Measurements from ENCODE around the gene SAE1. TPM values are rescaled to one million over a fixed set of nuclear protein-coding genes. Genes with fewer than 3 reads are reported as not detected.

Gene SAE1
- total and polyA plus RNA-seq, 8 donors, result 16.2 to 373 (median 43.5) TPM

GRCh38 chr19:47093841-47094240 lies 36.8 kb upstream of the SAE1 start:
- TF ChIP-seq POLR2AphosphoS5 (IDR thresholded peaks at IDR 0.05), result no peak
- TF ChIP-seq EP300 (IDR thresholded peaks at IDR 0.05), result no peak
- TF ChIP-seq, protein P1, sequence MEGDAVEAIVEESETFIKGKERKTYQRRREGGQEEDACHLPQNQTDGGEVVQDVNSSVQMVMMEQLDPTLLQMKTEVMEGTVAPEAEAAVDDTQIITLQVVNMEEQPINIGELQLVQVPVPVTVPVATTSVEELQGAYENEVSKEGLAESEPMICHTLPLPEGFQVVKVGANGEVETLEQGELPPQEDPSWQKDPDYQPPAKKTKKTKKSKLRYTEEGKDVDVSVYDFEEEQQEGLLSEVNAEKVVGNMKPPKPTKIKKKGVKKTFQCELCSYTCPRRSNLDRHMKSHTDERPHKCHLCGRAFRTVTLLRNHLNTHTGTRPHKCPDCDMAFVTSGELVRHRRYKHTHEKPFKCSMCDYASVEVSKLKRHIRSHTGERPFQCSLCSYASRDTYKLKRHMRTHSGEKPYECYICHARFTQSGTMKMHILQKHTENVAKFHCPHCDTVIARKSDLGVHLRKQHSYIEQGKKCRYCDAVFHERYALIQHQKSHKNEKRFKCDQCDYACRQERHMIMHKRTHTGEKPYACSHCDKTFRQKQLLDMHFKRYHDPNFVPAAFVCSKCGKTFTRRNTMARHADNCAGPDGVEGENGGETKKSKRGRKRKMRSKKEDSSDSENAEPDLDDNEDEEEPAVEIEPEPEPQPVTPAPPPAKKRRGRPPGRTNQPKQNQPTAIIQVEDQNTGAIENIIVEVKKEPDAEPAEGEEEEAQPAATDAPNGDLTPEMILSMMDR (IDR thresholded peaks at IDR 0.05), result no peak
- TF ChIP-seq POLR2A (IDR thresholded peaks at IDR 0.05), result no peak
- H3K27ac ChIP-seq, result peak overlapping the region; percentile 82 to 87 (median 85)
- no peaks in the 10 kb centered on the region for H3K27me3 ChIP-seq
- H3K9me3 ChIP-seq, result no peaks in the 10 kb centered on the region
- 68 to 79% (median 73%) methylated on average over 10 of the region's 10 CpGs for WGBS, 5 donors
- H3K4me1 ChIP-seq, result peaks cover 51 to 58% (median 54%) of the 10 kb centered on the region in 4 donors
- intact Hi-C loops (cut with DNase I; ENCODE audit: low total_unique reads), result no loop called here
- H3K4me3 ChIP-seq, result no peak overlapping the region
- peaks cover 40 to 60% (median 54%) of the 10 kb centered on the region in 4 donors for H3K36me3 ChIP-seq
- DNase-seq, result no peak

DNA sequence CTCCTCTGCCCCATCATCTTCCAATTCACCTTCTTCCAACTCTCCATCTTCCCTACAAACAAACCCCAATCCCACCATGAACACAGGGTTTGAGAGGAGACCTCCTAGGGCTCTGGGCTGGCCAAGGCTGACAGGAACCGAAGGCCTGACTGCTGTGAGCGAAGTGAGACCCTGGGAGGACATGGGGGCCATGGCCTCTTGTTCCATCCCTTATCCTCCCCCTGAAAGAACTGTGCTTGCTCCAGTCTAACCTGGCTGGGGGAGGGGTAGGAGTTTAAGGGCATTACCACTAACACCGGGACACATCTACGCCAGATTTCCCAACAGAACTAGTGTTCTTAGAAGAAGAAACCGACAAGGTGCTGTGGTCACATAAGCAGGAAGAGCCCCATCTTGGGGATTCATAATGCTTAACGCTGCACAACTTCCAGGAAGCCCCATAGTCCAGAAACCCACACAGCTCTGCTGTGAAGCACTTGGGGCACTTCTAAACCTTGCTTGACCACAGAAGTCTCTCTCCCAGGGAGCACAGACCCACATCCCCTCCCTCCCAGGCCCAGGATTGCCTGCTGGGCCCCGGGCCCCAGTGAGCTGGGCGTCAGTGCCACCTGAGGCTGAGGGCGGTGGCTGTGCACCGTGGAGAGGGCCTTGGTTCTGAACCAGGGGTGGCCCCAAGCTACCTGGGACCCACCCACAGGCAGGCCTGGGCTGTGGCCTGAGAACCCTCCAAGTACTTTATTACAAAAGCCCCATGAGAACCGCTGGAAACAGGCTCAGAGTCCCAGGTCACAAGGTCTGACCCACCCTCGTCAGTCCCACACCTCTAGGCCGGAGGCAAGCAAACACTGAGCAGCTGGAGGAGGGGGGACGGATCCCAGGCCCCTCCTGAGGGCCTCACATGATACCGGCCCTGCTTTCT lies 35.8 kb upstream of the SAE1 start:
- peaks cover 32 to 50% (median 45%) of the 10 kb centered on the region in 4 donors for H3K36me3 ChIP-seq
- DNase-seq, result peak; percentile 48 to 84
- WGBS, 5 donors, result 45 to 65% (median 46%) methylated on average over 11 to 15 of the region's 15 CpGs
- peak overlapping the region; percentile 82 to 87 (median 85) for H3K27ac ChIP-seq
- TF ChIP-seq POLR2A (IDR thresholded peaks at IDR 0.05) (no peak), POLR2AphosphoS5 (IDR thresholded peaks at IDR 0.05) (no peak), EP300 (IDR thresholded peaks at IDR 0.05) (no peak)
- TF ChIP-seq, protein P1 (IDR thresholded peaks at IDR 0.05), result no peak
- H3K4me1 ChIP-seq, result peaks cover 53 to 67% (median 63%) of the 10 kb centered on the region in 4 donors
- H3K4me3 ChIP-seq, result no peak overlapping the region
- intact Hi-C loops (cut with DNase I; ENCODE audit: low total_unique reads), result no loop called here
- H3K9me3 ChIP-seq, result no peaks in the 10 kb centered on the region
- no peaks in the 10 kb centered on the region for H3K27me3 ChIP-seq

- H3K27ac ChIP-seq, result peak overlapping the region; percentile 82 to 87 (median 85)
- TF ChIP-seq EP300 (IDR thresholded peaks at IDR 0.05) (no peak), POLR2A (IDR thresholded peaks at IDR 0.05) (no peak), POLR2AphosphoS5 (IDR thresholded peaks at IDR 0.05) (no peak)
- TF ChIP-seq, protein P1 (IDR thresholded peaks at IDR 0.05), result no peak
- H3K27me3 ChIP-seq, result no peaks in the 10 kb centered on the region
- H3K4me3 ChIP-seq, result no peak overlapping the region
- 31 to 56% (median 43%) methylated on average over 9 of the region's 9 CpGs for WGBS, 5 donors
- no peaks in the 10 kb centered on the region for H3K9me3 ChIP-seq
- peaks cover 58 to 71% (median 63%) of the 10 kb centered on the region in 4 donors for H3K4me1 ChIP-seq
- peaks cover 25 to 43% (median 37%) of the 10 kb centered on the region in 4 donors for H3K36me3 ChIP-seq
- peak in 1 of 2 donors; percentile 45 for DNase-seq
- intact Hi-C loops (cut with DNase I; ENCODE audit: low total_unique reads), result no loop called here
Measured at GRCh38 chr19:47095476-47096099, 35.0 kb upstream of the SAE1 start.

GRCh38 chr19:47096100-47096704 lies 34.4 kb upstream of the SAE1 start:
- H3K27me3 ChIP-seq, result no peaks in the 10 kb centered on the region
- H3K9me3 ChIP-seq, result no peaks in the 10 kb centered on the region
- WGBS, 5 donors, result 31 to 71% (median 47%) methylated on average over 11 to 12 of the region's 12 CpGs
- H3K36me3 ChIP-seq, result peaks cover 20 to 36% (median 31%) of the 10 kb centered on the region in 4 donors
- H3K27ac ChIP-seq, result peak overlapping the region; percentile 82 to 87 (median 85)
- peaks cover 58 to 74% (median 63%) of the 10 kb centered on the region in 4 donors for H3K4me1 ChIP-seq
- peak; percentile 96 to 97 for DNase-seq
- no peak overlapping the region for H3K4me3 ChIP-seq
- intact Hi-C loops (cut with DNase I; ENCODE audit: low total_unique reads), result no loop called here
- no peak for TF ChIP-seq EP300 (IDR thresholded peaks at IDR 0.05)
- TF ChIP-seq POLR2AphosphoS5 (IDR thresholded peaks at IDR 0.05), result peak in 2 of 3 donors; percentile 60 to 85

All from stomach (tissue), 9 donors.